ENCODE results near the gene PRRT4. TPM values are rescaled to one million over a fixed set of nuclear protein-coding genes. Genes with fewer than 3 reads are reported as not detected.

The PRRT4 gene
- total RNA-seq, 1 donor from 2014 or later, result 0.47 TPM

- no peak overlapping the region for H3K4me3 ChIP-seq
- peaks cover 26% of the 10 kb centered on the region for H3K27me3 ChIP-seq (ENCODE audit: low read depth)
- no peaks in the 10 kb centered on the region for H3K36me3 ChIP-seq
- H3K4me1 ChIP-seq, result peaks cover 5% of the 10 kb centered on the region
- no peak overlapping the region for H3K27ac ChIP-seq
- ATAC-seq, result peak in 1 of 2 donors; percentile 55
- no peaks in the 10 kb centered on the region for H3K9me3 ChIP-seq
- TF ChIP-seq, protein P1, sequence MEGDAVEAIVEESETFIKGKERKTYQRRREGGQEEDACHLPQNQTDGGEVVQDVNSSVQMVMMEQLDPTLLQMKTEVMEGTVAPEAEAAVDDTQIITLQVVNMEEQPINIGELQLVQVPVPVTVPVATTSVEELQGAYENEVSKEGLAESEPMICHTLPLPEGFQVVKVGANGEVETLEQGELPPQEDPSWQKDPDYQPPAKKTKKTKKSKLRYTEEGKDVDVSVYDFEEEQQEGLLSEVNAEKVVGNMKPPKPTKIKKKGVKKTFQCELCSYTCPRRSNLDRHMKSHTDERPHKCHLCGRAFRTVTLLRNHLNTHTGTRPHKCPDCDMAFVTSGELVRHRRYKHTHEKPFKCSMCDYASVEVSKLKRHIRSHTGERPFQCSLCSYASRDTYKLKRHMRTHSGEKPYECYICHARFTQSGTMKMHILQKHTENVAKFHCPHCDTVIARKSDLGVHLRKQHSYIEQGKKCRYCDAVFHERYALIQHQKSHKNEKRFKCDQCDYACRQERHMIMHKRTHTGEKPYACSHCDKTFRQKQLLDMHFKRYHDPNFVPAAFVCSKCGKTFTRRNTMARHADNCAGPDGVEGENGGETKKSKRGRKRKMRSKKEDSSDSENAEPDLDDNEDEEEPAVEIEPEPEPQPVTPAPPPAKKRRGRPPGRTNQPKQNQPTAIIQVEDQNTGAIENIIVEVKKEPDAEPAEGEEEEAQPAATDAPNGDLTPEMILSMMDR (IDR thresholded peaks at IDR 0.05), result no peak
- intact Hi-C loops (cut with DNase I), result no loop called here
- DNase-seq, result no peak
Measured at GRCh38 chr7:128366300-128366699, 4.8 kb upstream of the PRRT4 start.

GRCh38 chr7:128365432-128365831, 3.9 kb upstream of the PRRT4 start:
- Histone ChIP-seq H3K27ac (no peak overlapping the region), H3K4me3 (no peak overlapping the region), H3K36me3 (no peaks in the 10 kb centered on the region), H3K4me1 (peaks cover 9% of the 10 kb centered on the region), H3K9me3 (no peaks in the 10 kb centered on the region), H3K27me3 (ENCODE audit: low read depth) (peaks cover 29% of the 10 kb centered on the region)
- TF ChIP-seq, protein P1 (IDR thresholded peaks at IDR 0.05), result no peak
- ATAC-seq, result no peak
- DNase-seq, result no peak
- intact Hi-C loops (cut with DNase I), result no loop called here

GRCh38 chr7:128364166-128364870, 2.8 kb upstream of the PRRT4 start:
- TF ChIP-seq, protein P1 (IDR thresholded peaks at IDR 0.05), result no peak
- DNase-seq (no peak), ATAC-seq (no peak)
- H3K27me3 ChIP-seq (ENCODE audit: low read depth), result peaks cover 40% of the 10 kb centered on the region
- intact Hi-C loops (cut with DNase I), result no loop called here
- H3K4me1 ChIP-seq, result peaks cover 14% of the 10 kb centered on the region
- no peaks in the 10 kb centered on the region for H3K36me3 ChIP-seq
- H3K4me3 ChIP-seq, result no peak overlapping the region
- no peak overlapping the region for H3K27ac ChIP-seq
- H3K9me3 ChIP-seq, result no peaks in the 10 kb centered on the region

DNA sequence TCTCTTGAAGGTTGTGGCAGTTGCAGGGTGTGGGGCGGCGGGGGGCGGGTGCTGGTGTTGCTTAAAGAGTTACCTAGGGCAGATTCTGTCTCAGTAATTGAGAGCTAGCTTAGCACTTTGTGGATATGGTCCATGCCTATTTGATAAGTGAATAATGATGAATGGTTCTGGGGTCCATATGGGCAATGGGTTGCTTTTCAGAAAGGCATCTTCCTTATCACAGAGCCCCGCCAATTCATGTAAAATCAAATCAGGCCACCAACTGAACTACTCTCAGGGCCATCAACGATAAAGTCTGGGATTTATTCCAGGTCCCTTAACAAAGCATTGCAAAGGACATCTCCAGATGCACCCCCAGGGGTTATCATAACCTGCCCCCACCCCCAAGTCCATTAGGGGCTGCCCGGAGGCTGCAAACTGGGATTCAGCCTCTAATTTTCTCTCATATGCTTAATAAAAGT, 1.8 kb upstream of the PRRT4 start:
- Histone ChIP-seq H3K27ac (no peak overlapping the region), H3K4me1 (peaks cover 14% of the 10 kb centered on the region), H3K36me3 (no peaks in the 10 kb centered on the region), H3K27me3 (ENCODE audit: low read depth) (peaks cover 47% of the 10 kb centered on the region), H3K9me3 (no peaks in the 10 kb centered on the region), H3K4me3 (no peak overlapping the region)
- intact Hi-C loops (cut with DNase I), result no loop called here
- TF ChIP-seq, protein P1 (IDR thresholded peaks at IDR 0.05), result no peak
- DNase-seq, result no peak
- ATAC-seq, result no peak

- Histone ChIP-seq H3K4me1 (peaks cover 14% of the 10 kb centered on the region), H3K36me3 (no peaks in the 10 kb centered on the region), H3K27me3 (ENCODE audit: low read depth) (peaks cover 50% of the 10 kb centered on the region), H3K4me3 (no peak overlapping the region), H3K9me3 (no peaks in the 10 kb centered on the region), H3K27ac (no peak overlapping the region)
- DNase-seq, result no peak
- intact Hi-C loops (cut with DNase I), result no loop called here
- ATAC-seq, result no peak
- TF ChIP-seq, protein P1 (IDR thresholded peaks at IDR 0.05), result no peak
Measured at GRCh38 chr7:128362670-128363069, 1.2 kb upstream of the PRRT4 start.

All from lower lobe of right lung (tissue), 2 donors.